Vagina (tissue), 2 donors: Measurements from ENCODE around the gene STOM.

Experiments used
- CTCF ChIP-seq, 3 experiments: fragments of 450-650 bp in 2 of 3; fragments of 200-600 bp in 1 of 3; sonication (generic) in 1 of 3; IDR thresholded peaks; one replicate each; pipeline ENCODE4 v1.5.1; 2017 to 2019; ENCODE audit warnings: antibody characterized with exemption in 3 of 3, mild to moderate bottlenecking in 2 of 3, moderate library complexity in 2 of 3
- POLR2A ChIP-seq, 2 donors: fragments of 450-650 bp; IDR thresholded peaks; one replicate each; pipeline ENCODE4 v1.6.1; 2017; ENCODE audit warnings: antibody characterized with exemption in 2 of 2, mild to moderate bottlenecking in 2 of 2, moderate library complexity in 2 of 2
- POLR2AphosphoS5 ChIP-seq, 2 donors: sonication (generic); formaldehyde crosslinking; IDR thresholded peaks; one replicate each; pipeline ENCODE4 v1.9.0; 2017; ENCODE audit warnings: antibody characterized with exemption in 2 of 2, mild to moderate bottlenecking in 2 of 2, low read depth in 1 of 2; ENCODE audit not compliant: insufficient read depth in 1 of 2

- TF ChIP-seq CTCF (IDR thresholded peaks at IDR 0.05) (no peak), POLR2A (IDR thresholded peaks at IDR 0.05) (no peak), POLR2AphosphoS5 (IDR thresholded peaks at IDR 0.05; ENCODE audit: insufficient read depth in 1 of 2, low read depth in 1 of 2) (no peak)
Measured at GRCh38 chr9:121411993-121412392, 41.9 kb upstream of the STOM start.
